ENCODE measurements around the gene LRP1B.
"Not testable (repeated sequence)": the region's sequence is repeated elsewhere in the genome, so short reads cannot be mapped to it uniquely, and the experiment has no call there.

The LRP1B gene

GRCh38 chr2:140457483-140457882 lies 1673.3 kb downstream of the LRP1B start:
- no peak for DNase-seq (ENCODE audit: low read depth in 2 of 2)

- DNase-seq (ENCODE audit: low read depth in 2 of 2) = no peak
These were observed 1675.5 kb downstream of the LRP1B start for GRCh38 chr2:140455315-140455714.

GRCh38 chr2:140454717-140455116 lies 1676.1 kb downstream of the LRP1B start:
- DNase-seq (ENCODE audit: low read depth in 2 of 2) = no peak

- no peak for DNase-seq (ENCODE audit: low read depth in 2 of 2)
These were observed 1679.5 kb downstream of the LRP1B start for GRCh38 chr2:140451324-140451723.

- DNase-seq (ENCODE audit: low read depth in 2 of 2) = no peak
These were observed 1688.5 kb downstream of the LRP1B start for GRCh38 chr2:140442319-140442718.

- DNase-seq (ENCODE audit: low read depth in 2 of 2) = no peak
These were observed 1690.0 kb downstream of the LRP1B start for GRCh38 chr2:140440815-140441214.

GRCh38 chr2:140436936-140437335 lies 1693.9 kb downstream of the LRP1B start:
- DNase-seq (ENCODE audit: low read depth in 2 of 2) = no peak

- not testable (repeated sequence) for DNase-seq (ENCODE audit: low read depth in 2 of 2)
These were observed 1703.8 kb downstream of the LRP1B start for GRCh38 chr2:140427033-140427432.

- DNase-seq (ENCODE audit: low read depth in 2 of 2) = no peak
These were observed 1706.3 kb downstream of the LRP1B start for GRCh38 chr2:140424471-140424870.

GRCh38 chr2:140422759-140423158 lies 1708.1 kb downstream of the LRP1B start:
- DNase-seq (ENCODE audit: low read depth in 2 of 2) = no peak

GRCh38 chr2:140417504-140417903 lies 1713.3 kb downstream of the LRP1B start:
- no peak for DNase-seq (ENCODE audit: low read depth in 2 of 2)

GRCh38 chr2:140416577-140416976 lies 1714.2 kb downstream of the LRP1B start:
- DNase-seq (ENCODE audit: low read depth in 2 of 2) = no peak

GRCh38 chr2:140415035-140415434 lies 1715.8 kb downstream of the LRP1B start:
- DNase-seq (ENCODE audit: low read depth in 2 of 2) = not testable (repeated sequence)

GRCh38 chr2:140410695-140411094 lies 1720.1 kb downstream of the LRP1B start:
- no peak for DNase-seq (ENCODE audit: low read depth in 2 of 2)

GRCh38 chr2:140401056-140401455 lies 1729.8 kb downstream of the LRP1B start:
- DNase-seq (ENCODE audit: low read depth in 2 of 2) = no peak

GRCh38 chr2:140392824-140393223 lies 1738.0 kb downstream of the LRP1B start:
- DNase-seq (ENCODE audit: low read depth in 2 of 2) = no peak

GRCh38 chr2:140384946-140385345 lies 1745.9 kb downstream of the LRP1B start:
- DNase-seq (ENCODE audit: low read depth in 2 of 2) = no peak

- DNase-seq (ENCODE audit: low read depth in 2 of 2) = no peak
These were observed 1747.0 kb downstream of the LRP1B start for GRCh38 chr2:140383781-140384180.

- DNase-seq (ENCODE audit: low read depth in 2 of 2) = no peak
These were observed 1754.1 kb downstream of the LRP1B start for GRCh38 chr2:140376686-140377085.

- no peak for DNase-seq (ENCODE audit: low read depth in 2 of 2)
These were observed 1767.7 kb downstream of the LRP1B start for GRCh38 chr2:140363131-140363530.

- no peak for DNase-seq (ENCODE audit: low read depth in 2 of 2)
These were observed 1768.5 kb downstream of the LRP1B start for GRCh38 chr2:140362361-140362760.

GRCh38 chr2:140359056-140359771 lies 1771.6 kb downstream of the LRP1B start:
- DNase-seq (ENCODE audit: low read depth in 2 of 2) = no peak

- no peak for DNase-seq (ENCODE audit: low read depth in 2 of 2)
These were observed 1774.1 kb downstream of the LRP1B start for GRCh38 chr2:140356697-140357096.

- no peak for DNase-seq (ENCODE audit: low read depth in 2 of 2)
These were observed 1775.2 kb downstream of the LRP1B start for GRCh38 chr2:140355511-140356090.
